Astrocyte (in vitro differentiated cells and primary cell): Measurements from ENCODE around the gene ADARB2. TPM values are rescaled to one million over a fixed set of nuclear protein-coding genes. Genes with fewer than 3 reads are reported as not detected.

Experiments
- DNase-seq: peaks from one replicate; pipeline ENCODE4 v3.0.0-alpha.2; 2010; ENCODE audit warnings: low read depth
- FAIRE-seq: peaks from 2 replicates; lab custom pipeline; 2011; peaks lifted over from hg19 to GRCh38; lab: Jason Lieb, UNC
- H2AFZ ChIP-seq: 2 replicates; pipeline ENCODE4 v1.6.0; 2012; ENCODE audit warnings: low read depth, low read length, inconsistent platforms
- H3K27ac ChIP-seq: 2 replicates; pipeline ENCODE4 v1.5.1; 2011; ENCODE audit warnings: low read depth, low read length, inconsistent platforms
- H3K27me3 ChIP-seq: 2 replicates; pipeline ENCODE4 v1.6.0; 2011; ENCODE audit warnings: low read length, inconsistent platforms; ENCODE audit not compliant: insufficient read depth
- H3K36me3 ChIP-seq: 2 replicates; pipeline ENCODE4 v1.5.1; 2011; ENCODE audit warnings: low read length, inconsistent platforms; ENCODE audit not compliant: insufficient read depth
- H3K4me1 ChIP-seq: 2 replicates; pipeline ENCODE4 v1.5.1; 2011; ENCODE audit warnings: low read length, inconsistent platforms; ENCODE audit not compliant: insufficient read depth
- H3K4me2 ChIP-seq: 2 replicates; pipeline ENCODE4 v1.6.0; 2012; ENCODE audit warnings: low read length, inconsistent platforms
- H3K4me3 ChIP-seq: 2 replicates; pipeline ENCODE4 v1.5.1; 2011; ENCODE audit warnings: low read depth, mild to moderate bottlenecking, low read length, inconsistent platforms; ENCODE audit not compliant: insufficient read depth
- H3K79me2 ChIP-seq: 2 replicates; pipeline ENCODE4 v1.6.0; 2012; ENCODE audit warnings: mild to moderate bottlenecking, low read length, inconsistent platforms; ENCODE audit not compliant: insufficient read depth
- H3K9ac ChIP-seq: 2 replicates; pipeline ENCODE4 v1.6.0; 2012; ENCODE audit warnings: mild to moderate bottlenecking, low read length, inconsistent platforms
- H3K9me3 ChIP-seq: 2 replicates; pipeline ENCODE4 v1.5.1; 2012; ENCODE audit warnings: low read depth, mild to moderate bottlenecking, low read length, inconsistent platforms; ENCODE audit not compliant: insufficient read depth
- H4K20me1 ChIP-seq: 2 replicates; pipeline ENCODE4 v1.6.0; 2012; ENCODE audit warnings: low read length, inconsistent platforms; ENCODE audit not compliant: insufficient read depth
- H3K27ac Mint-ChIP-seq: one replicate; pipeline ENCODE4 v1.8.0; 2021; ENCODE audit warnings: mild to moderate bottlenecking, mixed read lengths; ENCODE audit not compliant: unreplicated experiment
- H3K27me3 Mint-ChIP-seq: one replicate; pipeline ENCODE4 v1.8.0; 2021; ENCODE audit warnings: low read depth, mixed read lengths; ENCODE audit not compliant: unreplicated experiment
- H3K36me3 Mint-ChIP-seq: one replicate; pipeline ENCODE4 v1.8.0; 2021; ENCODE audit warnings: low read depth, mixed read lengths; ENCODE audit not compliant: unreplicated experiment
- H3K4me1 Mint-ChIP-seq: one replicate; pipeline ENCODE4 v1.8.0; 2021; ENCODE audit warnings: low read depth, mixed read lengths; ENCODE audit not compliant: unreplicated experiment
- H3K4me3 Mint-ChIP-seq: one replicate; pipeline ENCODE4 v1.8.0; 2021; ENCODE audit warnings: mild to moderate bottlenecking, moderate library complexity, mixed read lengths; ENCODE audit not compliant: unreplicated experiment
- H3K9me3 Mint-ChIP-seq: one replicate; pipeline ENCODE4 v1.8.0; 2021; ENCODE audit warnings: mild to moderate bottlenecking, mixed read lengths; ENCODE audit not compliant: unreplicated experiment
- EZH2 ChIP-seq: IDR thresholded peaks from 2 replicates; pipeline ENCODE4 v1.6.1; 2012; ENCODE audit warnings: mild to moderate bottlenecking, low read length, inconsistent platforms; ENCODE audit not compliant: insufficient read depth
- total RNA-seq: library from RNA; stranded (reverse); gene quantifications from 2 replicates; pipeline ENCODE4 v1.2.1, GENCODE V29; 2021
- TF ChIP-seq, protein P1 (sequence below): IDR thresholded peaks from 2 replicates; pipeline ENCODE4 v1.5.1; 2011; ENCODE audit warnings: low read depth, mild to moderate bottlenecking, inconsistent platforms, low read length, moderate library complexity; ENCODE audit not compliant: insufficient read depth

Gene ADARB2
- total RNA-seq, 1 donor from 2014 or later, result 0.18 TPM

GRCh38 chr10:1374511-1375345 lies 362.6 kb downstream of the ADARB2 start:
- Histone ChIP-seq H3K4me2 (no peak overlapping the region), H3K9me3 (no peaks in the 10 kb centered on the region), H3K4me3 (no peak overlapping the region), H3K27me3 (no peaks in the 10 kb centered on the region), H3K27ac (no peak overlapping the region), H3K79me2 (no peaks in the 10 kb centered on the region), H4K20me1 (no peaks in the 10 kb centered on the region), H3K4me1 (no peaks in the 10 kb centered on the region), H3K36me3 (no peaks in the 10 kb centered on the region), H2AFZ (no peak overlapping the region), H3K9ac (no peak overlapping the region)
- peaks cover 2% of the 10 kb centered on the region for H3K9me3 Mint-ChIP-seq
- H3K27me3 Mint-ChIP-seq, result peaks cover 29% of the 10 kb centered on the region
- no peak overlapping the region for H3K4me3 Mint-ChIP-seq
- no peak for DNase-seq
- H3K27ac Mint-ChIP-seq, result no peak overlapping the region
- no peaks in the 10 kb centered on the region for H3K4me1 Mint-ChIP-seq
- no peak for FAIRE-seq
- H3K36me3 Mint-ChIP-seq, result no peaks in the 10 kb centered on the region
- TF ChIP-seq, protein P1, sequence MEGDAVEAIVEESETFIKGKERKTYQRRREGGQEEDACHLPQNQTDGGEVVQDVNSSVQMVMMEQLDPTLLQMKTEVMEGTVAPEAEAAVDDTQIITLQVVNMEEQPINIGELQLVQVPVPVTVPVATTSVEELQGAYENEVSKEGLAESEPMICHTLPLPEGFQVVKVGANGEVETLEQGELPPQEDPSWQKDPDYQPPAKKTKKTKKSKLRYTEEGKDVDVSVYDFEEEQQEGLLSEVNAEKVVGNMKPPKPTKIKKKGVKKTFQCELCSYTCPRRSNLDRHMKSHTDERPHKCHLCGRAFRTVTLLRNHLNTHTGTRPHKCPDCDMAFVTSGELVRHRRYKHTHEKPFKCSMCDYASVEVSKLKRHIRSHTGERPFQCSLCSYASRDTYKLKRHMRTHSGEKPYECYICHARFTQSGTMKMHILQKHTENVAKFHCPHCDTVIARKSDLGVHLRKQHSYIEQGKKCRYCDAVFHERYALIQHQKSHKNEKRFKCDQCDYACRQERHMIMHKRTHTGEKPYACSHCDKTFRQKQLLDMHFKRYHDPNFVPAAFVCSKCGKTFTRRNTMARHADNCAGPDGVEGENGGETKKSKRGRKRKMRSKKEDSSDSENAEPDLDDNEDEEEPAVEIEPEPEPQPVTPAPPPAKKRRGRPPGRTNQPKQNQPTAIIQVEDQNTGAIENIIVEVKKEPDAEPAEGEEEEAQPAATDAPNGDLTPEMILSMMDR, result no peak
- TF ChIP-seq EZH2, result no peak

- DNase-seq (no peak), FAIRE-seq (no peak)
- Mint-ChIP-seq H3K4me3 (no peak overlapping the region), H3K27ac (no peak overlapping the region), H3K4me1 (no peaks in the 10 kb centered on the region), H3K36me3 (no peaks in the 10 kb centered on the region), H3K27me3 (peaks cover 17% of the 10 kb centered on the region), H3K9me3 (peaks cover 2% of the 10 kb centered on the region)
- Histone ChIP-seq H3K36me3 (no peaks in the 10 kb centered on the region), H3K4me3 (no peak overlapping the region), H3K9ac (no peak overlapping the region), H3K4me1 (no peaks in the 10 kb centered on the region), H3K9me3 (no peaks in the 10 kb centered on the region), H3K79me2 (no peaks in the 10 kb centered on the region), H4K20me1 (no peaks in the 10 kb centered on the region), H2AFZ (no peak overlapping the region), H3K27me3 (no peaks in the 10 kb centered on the region), H3K27ac (no peak overlapping the region), H3K4me2 (no peak overlapping the region)
- TF ChIP-seq, protein P1, result no peak
- no peak for TF ChIP-seq EZH2
These were observed 364.0 kb downstream of the ADARB2 start for GRCh38 chr10:1373287-1373686.

DNA sequence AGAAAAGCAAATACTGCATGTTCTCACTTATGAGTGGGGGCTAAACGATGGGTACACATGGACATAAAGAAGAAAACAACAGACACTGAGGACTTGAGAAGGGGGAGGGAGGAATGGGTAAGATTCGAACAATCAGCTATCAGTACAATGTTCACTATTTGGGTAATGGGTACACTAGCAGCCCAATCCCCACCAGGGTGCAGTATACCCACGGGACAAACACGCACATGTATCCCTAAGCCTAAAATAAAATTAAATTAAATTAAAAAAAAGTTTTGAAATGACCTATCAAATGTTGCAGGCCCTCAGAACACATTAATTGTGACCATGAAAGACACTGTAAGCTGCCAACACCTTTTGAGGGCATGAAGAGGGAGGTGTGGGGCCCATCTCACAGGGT lies 365.1 kb downstream of the ADARB2 start:
- H3K36me3 ChIP-seq, result no peaks in the 10 kb centered on the region
- H3K4me1 ChIP-seq, result no peaks in the 10 kb centered on the region
- no peak overlapping the region for H2AFZ ChIP-seq
- no peaks in the 10 kb centered on the region for H3K36me3 Mint-ChIP-seq
- no peaks in the 10 kb centered on the region for H3K4me1 Mint-ChIP-seq
- H3K4me3 Mint-ChIP-seq, result no peak overlapping the region
- H3K27me3 Mint-ChIP-seq, result peaks cover 12% of the 10 kb centered on the region
- DNase-seq, result no peak
- TF ChIP-seq, protein P1, result no peak
- TF ChIP-seq EZH2, result no peak
- H3K79me2 ChIP-seq, result no peaks in the 10 kb centered on the region
- no peak overlapping the region for H3K27ac ChIP-seq
- H3K27ac Mint-ChIP-seq, result no peak overlapping the region
- no peak overlapping the region for H3K4me3 ChIP-seq
- H3K4me2 ChIP-seq, result no peak overlapping the region
- no peaks in the 10 kb centered on the region for H3K9me3 ChIP-seq
- H4K20me1 ChIP-seq, result no peaks in the 10 kb centered on the region
- peaks cover 2% of the 10 kb centered on the region for H3K9me3 Mint-ChIP-seq
- no peak overlapping the region for H3K9ac ChIP-seq
- H3K27me3 ChIP-seq, result no peaks in the 10 kb centered on the region
- no peak for FAIRE-seq
